SIG-M5 (cell line): Measurements from ENCODE around the gene MTA3.

ENCODE experiments used
- DNase-seq: peaks from one replicate; lab custom pipeline; 2025; lab: John Stamatoyannopoulos, UW

Gene MTA3

DNA sequence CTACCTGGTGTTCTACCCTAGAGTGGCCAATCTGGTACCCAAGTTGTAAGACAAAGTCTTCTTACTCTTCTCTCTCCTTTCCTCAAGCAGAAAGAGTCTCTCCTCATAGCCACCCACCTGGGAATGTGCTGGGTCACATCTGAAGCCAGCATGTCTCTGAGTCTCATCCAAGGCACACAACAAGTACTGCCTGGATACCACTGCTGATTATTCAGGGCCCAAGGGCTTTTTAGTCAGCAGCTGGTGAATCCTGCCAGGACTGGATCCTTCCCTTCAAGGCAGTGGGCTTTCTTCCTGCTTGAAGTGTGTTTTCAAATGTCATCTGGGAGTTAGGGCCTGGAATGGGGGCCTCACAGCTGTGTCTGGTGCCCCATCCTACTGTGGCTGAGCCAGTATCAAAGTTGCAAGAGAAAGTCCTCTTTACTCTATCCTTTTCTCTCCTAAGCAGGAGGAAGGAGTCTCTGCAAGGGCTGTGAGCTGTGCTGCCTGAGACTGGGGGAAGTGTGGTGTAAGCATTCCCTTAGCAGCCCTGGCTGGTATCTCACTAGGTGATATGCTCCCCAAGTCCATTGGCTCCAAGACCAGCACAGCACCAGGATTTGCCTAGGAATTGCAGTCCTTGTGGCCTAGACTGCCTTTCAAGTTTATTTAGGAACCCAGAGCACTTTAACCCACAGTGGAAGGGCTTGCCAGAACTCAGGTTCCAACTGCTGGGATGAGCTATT lies 168.3 kb downstream of the MTA3 start:
- no peak for DNase-seq

DNA sequence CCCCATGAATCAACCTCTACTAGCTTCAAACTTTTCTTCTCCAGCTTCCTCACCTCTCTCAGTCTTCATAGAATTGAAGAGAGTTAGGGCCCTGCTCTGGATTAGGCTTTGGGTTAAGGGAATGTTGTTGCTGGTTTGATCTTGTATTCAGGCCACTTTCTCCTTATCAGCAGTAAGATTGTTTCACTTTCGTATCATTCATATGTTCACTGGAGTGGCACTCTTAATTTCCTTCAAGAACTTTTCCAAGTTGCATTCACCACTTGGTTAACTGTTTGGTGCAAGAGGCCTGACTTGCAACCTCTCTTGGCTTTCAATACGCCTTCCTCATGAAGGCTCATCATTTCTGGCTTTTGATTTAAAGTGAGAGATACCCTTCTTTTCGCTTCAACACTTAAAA lies 172.7 kb downstream of the MTA3 start:
- no peak for DNase-seq

DNA sequence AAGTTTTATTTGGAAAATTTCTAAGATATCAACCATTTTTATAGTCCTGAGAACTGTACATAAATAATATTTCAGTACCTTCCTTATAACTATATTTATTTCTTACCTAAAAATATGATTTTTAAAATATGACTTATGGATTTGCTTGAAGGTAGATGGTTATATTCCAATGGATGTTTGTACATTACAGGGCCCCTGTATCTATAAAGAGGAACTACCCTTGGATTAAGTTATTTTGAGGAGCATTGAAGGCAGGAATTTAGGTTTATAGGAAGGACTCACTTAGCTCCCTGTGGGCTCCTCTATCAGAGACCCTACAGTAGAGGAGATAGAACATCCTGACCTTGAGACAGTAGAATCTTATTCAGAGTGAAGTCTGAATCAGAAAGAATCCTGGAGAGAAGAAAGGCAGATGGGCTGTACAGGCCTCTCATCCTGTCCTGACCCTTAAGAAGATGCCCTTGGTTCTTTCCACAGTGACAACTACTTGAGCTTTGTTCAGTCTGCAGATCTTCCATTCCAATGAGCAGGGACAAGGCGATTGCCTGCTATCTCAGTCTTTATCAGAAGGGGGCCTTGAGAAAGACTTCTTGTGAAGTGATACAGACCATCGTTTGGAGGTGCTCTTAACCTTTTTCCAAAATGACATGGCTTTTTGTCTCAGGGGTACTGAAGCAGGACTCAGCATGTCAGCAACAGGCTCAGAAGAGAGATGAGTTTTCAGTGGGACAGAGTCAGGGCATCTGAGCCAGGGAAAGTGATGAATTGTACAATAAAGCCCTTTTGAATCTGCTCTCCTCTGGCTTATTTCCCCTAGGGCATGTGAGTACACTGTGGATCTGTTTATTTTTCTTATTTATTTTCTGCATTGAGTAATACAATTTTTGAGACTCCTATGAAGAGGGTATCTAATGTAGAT lies 174.6 kb downstream of the MTA3 start:
- DNase-seq = no peak

DNA sequence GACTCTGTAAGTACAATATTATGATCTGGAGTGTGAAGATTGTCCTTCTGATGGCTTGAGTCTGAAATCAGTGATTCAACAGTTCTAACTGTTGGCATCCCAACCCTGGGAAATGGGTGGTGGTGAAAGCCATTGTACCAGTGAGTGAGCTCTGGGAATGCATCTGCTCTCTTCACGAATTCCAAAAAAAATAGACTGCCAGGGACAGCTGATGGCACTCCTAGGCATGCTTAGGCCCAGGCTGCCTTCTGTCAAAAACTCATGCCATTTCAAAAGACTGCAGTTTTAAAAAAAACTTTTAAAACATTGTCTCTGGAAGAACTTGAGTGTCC lies 175.2 kb downstream of the MTA3 start:
- DNase-seq = no peak

DNA sequence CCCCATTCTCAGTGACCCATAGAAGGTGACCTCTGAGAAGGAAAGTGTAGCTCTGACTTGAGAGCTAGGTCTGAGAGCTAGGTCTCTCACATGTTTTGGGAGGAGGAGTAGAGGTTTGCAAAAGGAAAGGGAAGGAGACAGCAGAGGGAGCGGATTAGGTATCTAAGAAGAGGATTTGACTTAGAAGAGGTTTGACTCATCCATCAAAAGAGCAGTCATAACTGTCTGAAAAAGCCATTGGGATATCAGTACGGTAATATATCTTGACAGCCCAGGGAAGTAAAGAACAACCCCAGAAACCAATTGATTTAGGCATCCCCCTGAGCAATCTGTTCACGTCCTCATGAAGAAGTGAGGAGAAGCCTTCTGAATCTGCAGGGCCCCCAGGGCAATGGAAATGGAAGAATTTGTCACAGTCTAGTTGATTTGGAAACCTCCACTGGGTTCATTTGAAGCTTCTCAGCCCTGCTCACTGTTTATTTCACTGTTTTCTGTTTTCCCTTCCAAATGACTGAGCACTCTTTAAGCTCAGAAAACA lies 176.2 kb downstream of the MTA3 start:
- DNase-seq = no peak

DNA sequence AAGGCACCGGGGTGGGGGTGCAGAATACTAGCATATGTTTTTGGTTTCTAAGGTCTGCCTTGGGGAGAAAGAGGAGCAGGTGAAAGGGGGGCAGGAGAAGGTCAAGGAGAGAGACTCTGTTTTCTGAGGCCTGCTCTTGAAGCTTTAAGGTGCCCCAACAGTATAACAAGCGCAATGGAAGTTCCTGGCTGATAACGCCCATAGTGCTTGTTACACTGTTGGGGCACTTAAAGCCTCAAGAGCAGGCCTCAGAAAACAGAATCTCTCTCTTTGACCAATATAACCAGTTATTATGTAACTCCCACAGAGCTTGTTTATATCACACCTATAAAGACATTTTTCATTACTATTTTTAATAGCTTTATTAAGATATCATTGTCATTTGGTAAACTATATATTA lies 179.0 kb downstream of the MTA3 start:
- no peak for DNase-seq

DNA sequence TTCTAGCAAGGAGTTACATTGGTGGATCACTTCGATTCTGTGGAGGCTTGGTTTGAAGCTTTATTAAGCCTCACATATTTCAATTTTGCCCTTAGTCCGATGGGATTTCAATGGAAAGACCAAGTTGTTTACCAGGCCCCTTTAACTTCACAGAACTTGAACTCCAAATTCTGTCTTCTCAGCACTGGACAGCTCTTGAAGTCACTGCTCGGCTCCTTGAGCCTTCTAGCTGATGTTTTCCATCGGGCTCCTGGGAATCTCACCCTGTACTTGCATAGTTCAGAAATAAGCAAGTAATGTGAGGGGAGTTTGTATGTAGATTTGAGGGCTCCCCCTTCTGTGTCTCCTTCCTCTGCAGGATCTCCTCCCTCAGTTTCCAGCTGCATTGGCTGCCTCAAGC lies 180.4 kb downstream of the MTA3 start:
- no peak for DNase-seq

DNA sequence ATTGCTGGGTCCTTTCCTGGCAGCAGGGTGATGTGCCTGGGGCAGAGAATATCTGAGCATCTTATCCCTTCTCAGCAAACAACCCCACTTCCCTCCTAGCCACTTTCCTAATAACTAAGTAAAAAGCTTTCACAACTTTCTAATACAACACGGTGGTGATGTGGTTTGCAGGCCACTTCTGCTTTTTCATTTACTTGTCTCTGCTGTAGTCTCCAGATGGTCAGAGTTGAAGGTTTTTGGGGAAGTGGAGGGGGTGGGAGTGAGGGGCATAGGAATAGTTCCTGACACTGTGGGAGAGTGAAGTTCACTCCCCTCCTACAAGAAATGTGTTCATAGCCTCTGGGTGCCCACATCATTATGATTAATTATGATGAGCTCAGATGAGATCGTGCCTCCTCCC lies 183.9 kb downstream of the MTA3 start:
- DNase-seq = peak; percentile 91

DNA sequence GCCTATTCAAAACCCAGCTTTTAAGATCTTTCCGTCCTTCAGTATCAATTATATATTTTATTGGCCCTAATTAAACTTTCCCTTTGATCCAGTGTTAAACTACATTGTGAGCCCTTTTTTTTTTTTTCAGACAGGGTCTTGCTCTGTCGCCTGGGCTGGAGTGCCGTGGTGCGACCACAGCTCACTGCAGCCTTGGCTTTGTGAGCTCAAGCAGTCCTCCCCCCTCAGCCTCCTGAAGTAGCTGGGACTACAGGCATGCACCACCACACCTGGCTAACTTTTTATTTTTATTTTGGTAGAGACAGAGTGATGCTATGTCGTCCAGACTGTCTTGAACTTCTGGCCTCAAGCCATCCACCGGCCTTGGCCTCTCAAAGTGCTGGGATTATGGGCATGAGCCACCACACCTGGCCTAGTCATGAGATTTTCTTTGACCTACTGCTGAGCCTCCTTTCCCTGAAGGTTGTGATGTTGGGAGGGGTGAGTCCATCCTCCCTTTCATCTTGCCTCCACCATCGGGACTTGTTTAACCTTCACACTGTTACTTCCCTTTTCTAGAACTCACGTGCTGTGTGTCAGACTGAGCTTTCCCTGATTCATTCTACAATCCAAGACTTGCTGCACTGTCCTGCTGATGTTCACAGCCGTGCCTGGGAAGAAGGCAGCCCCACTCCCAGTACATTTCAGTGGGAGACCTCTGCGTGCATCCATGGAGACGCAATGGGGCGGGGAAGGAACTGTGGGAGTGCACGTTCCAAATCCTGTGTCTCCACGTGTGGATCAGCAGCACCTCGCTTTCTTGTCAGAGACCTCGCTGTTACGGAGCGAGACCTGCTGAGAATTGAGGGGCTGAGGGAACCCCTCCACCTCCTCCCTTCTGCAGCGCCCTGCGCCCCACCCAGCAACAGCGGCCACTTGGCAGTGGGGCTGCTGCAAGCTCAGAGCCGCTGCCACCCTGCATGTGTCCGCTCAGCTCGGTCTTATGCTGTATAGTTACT lies 184.7 kb downstream of the MTA3 start:
- DNase-seq = no peak

DNA sequence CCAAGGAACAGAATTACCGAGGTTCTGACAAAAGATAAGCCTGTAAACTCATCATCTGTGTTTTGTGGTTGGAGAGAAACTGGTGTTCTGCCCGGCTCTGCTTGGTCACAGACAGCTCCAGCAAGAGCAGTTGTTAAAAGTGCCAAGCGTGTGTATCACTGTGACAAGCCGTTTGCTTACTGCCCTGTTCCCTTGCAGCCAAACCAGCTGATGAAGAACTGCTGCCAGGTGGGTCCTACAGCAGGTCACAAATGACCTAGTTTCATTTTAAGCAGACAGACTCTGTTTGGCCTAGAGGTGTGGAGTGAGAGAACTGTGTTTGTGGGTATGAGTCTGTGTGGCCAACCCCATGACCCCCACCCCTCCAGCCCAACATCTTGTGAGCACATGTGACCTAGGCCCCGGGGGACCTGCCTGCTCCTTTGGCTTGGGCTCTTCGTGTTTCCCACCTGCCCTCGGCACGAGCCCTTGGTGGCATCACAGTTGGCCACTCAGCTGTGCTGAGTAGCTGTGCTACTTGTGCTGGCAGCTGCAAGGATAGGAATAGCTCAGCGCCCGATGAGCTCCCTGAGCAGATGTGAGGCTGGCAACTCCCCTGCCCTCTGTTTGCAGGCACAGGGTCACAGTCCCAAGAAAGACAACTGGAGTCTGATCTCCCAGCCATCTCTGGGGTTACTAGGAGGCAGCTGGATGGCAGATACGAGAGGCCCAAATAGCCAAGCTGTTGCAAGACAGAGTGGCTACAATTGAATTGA lies 185.8 kb downstream of the MTA3 start:
- no peak for DNase-seq

DNA sequence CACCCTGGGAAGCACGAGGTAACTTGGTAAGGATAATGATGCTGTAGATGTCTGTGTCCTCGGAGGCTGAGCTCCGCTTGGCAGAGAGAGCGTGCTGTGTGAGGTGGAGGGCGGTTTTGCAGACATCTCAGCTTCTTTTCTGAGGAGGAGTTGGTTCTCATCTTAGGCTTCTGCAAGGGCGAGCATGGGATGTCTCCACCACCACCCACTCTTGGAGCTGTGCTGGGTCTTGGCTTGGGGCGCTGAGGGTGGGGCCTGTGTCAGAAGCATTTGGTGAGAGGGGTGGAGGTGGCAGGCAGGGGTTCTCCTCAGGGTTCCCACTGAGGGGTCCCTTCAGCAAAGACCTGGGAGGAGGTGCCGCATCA lies 186.3 kb downstream of the MTA3 start:
- DNase-seq = no peak

DNA sequence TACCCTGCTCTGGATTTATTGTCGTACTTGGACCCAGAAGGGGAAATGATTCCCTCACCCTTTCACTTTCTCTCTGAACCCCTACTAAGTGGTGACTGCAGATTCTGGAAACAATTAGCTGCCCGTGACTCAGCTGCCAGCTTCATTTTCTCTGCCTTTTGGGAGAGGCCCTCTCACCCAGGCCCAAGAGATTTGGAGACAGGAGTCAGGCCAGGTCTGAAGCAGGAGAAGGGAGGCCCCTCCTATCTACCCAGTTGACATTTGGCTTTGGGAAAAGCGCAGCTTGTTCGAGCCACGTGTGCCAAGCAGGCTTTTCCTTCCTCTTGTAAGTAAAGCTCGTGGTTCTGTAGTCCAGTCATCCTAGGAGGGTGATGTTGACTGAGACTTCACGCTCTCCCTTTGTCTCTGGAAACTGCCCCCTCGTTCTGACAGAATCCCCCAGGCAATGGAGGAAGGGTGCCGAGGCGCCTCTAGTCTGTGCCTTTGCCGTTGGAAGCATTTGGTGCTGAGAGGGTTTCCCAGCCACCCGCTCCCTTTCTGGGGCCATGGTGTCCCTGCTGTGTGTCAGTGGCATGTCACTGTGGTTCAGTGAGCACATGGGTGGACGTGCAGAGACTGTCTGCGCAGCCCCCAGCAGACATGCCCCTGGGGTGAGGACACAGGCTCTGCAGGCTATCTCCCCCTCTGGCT lies 186.9 kb downstream of the MTA3 start:
- DNase-seq = no peak

DNA sequence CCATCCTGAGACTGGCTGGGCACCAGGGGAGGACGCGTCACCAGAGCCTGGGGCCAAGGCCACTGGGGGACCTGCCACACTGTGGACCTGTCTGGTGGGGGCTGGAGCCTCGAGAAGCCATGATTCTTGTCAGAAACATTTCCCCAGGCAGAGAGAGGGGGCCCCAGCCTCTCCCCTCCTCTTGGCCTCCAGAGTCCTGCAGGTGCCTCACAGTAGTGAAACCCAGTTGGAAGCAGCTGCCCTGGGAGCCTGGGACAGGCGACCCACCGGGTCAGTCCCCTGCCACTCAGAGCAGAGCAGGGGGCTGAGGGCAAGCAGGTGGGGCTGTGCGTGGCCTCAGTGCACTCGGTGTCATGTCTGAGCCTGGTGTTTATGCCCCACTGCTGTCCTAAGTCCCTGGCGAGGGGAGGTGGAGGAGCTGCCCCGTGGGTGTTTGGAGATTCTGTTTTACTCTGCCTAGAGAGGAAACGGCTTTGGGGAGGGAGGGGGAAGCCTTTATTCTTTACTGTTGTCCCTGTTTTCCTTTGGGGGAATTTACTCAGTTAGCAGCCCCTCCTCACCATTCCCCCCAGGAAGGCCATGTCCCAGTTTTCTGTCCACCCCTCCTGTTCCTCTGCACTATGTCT lies 187.8 kb downstream of the MTA3 start:
- no peak for DNase-seq

DNA sequence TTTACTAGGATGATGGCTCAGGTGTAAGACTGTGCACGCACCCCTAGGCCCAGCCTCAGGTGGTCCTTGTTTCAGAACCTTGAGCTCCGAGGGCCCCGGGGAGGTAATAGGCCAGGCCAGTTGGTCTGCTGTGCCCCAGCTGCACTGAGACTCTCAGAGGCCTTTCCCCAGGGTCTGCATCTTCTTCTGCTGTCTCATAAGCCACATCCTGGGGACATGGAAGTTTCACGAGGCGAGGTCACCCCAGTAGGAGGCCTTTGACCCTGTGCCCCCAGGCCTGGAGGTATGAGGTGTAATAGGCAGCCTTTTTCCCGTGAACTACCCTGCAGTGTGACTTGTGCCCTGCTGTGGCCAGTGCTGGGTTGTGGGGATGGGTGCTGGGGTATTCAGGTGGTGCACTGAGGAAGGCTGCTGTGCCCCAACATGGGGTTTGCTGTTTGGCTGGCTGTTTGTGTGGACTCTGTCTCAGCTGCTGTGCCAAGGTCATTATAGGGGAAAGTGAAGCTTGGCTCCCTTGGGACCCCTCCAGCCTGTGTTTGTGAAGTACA lies 188.6 kb downstream of the MTA3 start:
- DNase-seq = no peak

DNA sequence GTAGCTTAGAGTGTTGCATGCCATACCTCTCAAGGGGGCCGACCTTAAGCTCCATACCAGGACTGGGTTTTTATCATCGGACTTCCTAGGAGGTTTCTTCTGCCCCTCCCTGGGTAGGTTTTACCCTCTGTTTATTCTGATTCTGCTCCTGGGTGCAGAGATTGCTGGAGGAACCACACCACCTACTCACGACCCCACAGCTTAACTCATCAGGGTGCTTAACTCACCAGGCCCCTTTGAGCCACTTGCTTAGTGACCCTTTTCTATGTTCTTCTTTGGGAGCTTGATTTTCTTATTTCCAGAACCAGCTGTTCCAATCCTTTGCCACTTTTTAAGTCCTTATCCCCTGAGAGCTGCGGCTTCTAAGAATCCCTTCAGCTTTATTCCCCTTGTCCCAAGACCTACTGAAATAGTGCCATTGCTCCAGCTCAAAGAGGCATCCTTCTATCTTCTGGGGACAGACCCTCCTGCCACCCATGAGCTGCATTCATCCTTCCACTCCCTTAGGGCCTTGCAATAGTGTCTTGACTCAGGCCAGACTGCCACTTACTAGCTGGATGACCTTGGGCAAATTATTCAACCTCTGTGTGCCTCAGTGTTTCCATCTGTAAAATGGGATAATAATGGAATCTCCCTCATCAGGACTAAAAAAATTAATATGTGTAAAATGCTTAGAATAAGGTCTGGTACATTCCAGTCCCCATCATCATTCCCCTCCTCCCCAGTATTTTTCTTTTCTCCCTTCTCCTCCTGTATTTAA lies 189.7 kb downstream of the MTA3 start:
- no peak for DNase-seq

DNA sequence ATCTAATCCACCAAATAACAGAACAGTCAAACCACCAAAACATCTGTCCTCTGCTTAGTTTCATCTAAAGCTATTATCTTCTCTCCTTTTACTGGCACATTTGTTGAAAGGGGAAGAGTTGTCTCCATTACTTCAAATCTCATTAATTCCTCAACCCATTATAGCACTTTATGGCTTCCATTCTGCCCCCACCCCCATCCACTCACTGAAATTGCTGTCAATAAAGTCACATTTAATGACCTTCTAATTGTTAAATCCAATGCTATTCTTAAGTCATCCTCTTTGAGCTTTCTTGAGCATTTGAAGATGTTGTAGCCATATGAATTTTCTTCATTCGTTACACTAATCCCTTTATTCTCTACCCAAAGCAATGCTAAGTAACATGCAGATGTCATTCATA lies 190.3 kb downstream of the MTA3 start:
- DNase-seq = no peak

DNA sequence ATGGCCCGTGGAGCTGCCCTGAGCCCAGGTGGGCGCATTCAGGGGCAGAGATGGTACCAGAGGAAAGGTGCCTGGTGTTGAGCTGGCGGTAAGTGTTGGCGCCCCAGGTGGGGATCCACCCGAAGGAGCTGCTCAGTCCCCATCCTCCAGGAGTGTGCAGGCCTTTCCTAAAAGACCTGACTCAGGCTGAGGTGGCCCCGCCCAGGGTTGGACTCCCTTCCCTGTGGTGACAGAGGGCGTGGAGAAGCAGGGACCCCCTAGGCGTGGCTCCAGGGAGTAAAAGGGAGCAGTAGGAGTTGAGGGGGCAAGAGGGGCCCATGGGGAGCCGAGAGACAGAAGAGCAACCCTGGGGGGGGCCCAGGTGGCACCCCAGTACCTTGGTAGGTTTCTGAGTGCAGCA lies 193.1 kb downstream of the MTA3 start:
- DNase-seq = no peak

DNA sequence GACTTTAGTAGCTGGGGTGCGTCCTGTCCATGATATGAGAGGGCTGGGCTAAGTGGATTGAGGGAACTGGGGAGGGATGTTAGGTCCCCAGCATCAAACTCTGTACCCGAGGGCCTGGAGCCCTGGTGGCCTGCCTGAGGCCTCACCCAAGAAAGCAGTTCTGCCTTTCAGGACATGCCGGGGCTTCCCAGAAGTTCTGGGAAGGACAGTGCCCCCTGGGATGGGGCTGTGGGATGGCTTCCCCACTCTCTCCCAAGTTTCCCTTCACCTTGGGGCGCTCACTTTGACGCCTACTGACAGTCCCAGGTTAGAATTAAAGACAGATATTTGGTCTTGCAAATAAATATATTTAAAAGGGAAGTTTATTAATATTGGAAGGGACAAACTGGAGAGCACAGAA lies 193.7 kb downstream of the MTA3 start:
- DNase-seq = no peak
